ENCODE results near the gene MED12L.

DNA sequence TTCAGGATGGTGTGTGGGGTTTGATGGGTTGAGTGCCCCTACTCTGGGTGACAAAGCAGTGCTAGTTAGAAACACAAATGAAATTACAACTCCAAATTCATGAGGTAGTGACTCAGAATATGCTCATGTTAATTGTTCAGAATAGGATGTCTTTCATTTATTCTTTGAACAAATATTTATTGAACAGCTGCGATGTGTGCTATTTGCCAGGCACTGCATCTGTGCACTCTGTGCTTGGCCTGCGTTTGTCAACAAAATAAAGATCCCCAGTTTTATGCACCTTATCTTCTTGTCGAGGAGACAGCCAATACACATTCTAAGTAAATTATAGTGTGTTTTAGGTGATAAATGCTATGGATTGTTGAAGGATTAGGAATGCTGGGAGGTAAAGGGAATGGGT is 27.3 kb downstream of the MED12L start:
- TF ChIP-seq, protein P1, sequence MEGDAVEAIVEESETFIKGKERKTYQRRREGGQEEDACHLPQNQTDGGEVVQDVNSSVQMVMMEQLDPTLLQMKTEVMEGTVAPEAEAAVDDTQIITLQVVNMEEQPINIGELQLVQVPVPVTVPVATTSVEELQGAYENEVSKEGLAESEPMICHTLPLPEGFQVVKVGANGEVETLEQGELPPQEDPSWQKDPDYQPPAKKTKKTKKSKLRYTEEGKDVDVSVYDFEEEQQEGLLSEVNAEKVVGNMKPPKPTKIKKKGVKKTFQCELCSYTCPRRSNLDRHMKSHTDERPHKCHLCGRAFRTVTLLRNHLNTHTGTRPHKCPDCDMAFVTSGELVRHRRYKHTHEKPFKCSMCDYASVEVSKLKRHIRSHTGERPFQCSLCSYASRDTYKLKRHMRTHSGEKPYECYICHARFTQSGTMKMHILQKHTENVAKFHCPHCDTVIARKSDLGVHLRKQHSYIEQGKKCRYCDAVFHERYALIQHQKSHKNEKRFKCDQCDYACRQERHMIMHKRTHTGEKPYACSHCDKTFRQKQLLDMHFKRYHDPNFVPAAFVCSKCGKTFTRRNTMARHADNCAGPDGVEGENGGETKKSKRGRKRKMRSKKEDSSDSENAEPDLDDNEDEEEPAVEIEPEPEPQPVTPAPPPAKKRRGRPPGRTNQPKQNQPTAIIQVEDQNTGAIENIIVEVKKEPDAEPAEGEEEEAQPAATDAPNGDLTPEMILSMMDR (IDR thresholded peaks at IDR 0.05): no peak
- no peak for TF ChIP-seq POLR2A (IDR thresholded peaks at IDR 0.05)

All from thyroid gland (tissue), 4 donors.